H1 (cell line): ENCODE measurements around the gene POLR2L. TPM values are rescaled to one million over a fixed set of nuclear protein-coding genes. Genes with fewer than 3 reads are reported as not detected.

ENCODE experiments used
- CTCF ChIA-PET: fragments of 300-600 bp; sonication (Branson Sonifier 250); formaldehyde crosslinking; loops from one replicate; lab custom pipeline; 2021; ENCODE audit not compliant: partially characterized antibody; lab: Charles Lee
- POLR2A ChIA-PET: fragments of 300-600 bp; sonication (Branson Sonifier 250); formaldehyde crosslinking; loops from one replicate; lab custom pipeline; 2021; ENCODE audit warnings: inconsistent platforms; ENCODE audit not compliant: partially characterized antibody; lab: Charles Lee
- DNase-seq, 2 experiments: peaks; one replicate each; pipeline versions ENCODE4 v3.0.0 to v3.0.0-alpha.2; 2010 to 2022; ENCODE audit warnings: low spot score in 2 of 2, low read depth in 1 of 2, mixed read lengths in 1 of 2
- FAIRE-seq: peaks from 2 replicates; lab custom pipeline; 2011; peaks lifted over from hg19 to GRCh38; lab: Jason Lieb, UNC
- H2AFZ ChIP-seq: 2 replicates; pipeline ENCODE4 v1.8.1; 2012; ENCODE audit warnings: low read length, inconsistent platforms
- H2AK5ac ChIP-seq: 2 replicates; pipeline ENCODE4 v1.6.1; 2013; ENCODE audit warnings: low read depth, low read length
- H2BK120ac ChIP-seq: replicated peaks from 2 replicates; pipeline ENCODE3; 2013; ENCODE audit warnings: low read depth, low read length, inconsistent platforms
- H2BK12ac ChIP-seq: 2 replicates; pipeline ENCODE4 v1.6.1; 2013; ENCODE audit warnings: low read depth, low read length
- H2BK15ac ChIP-seq: 2 replicates; pipeline ENCODE4 v1.6.1; 2013; ENCODE audit warnings: low read length
- H2BK20ac ChIP-seq: 2 replicates; pipeline ENCODE4 v1.6.1; 2013; ENCODE audit warnings: low read length
- H2BK5ac ChIP-seq: 2 replicates; pipeline ENCODE4 v1.6.1; 2013; ENCODE audit warnings: low read depth, low read length
- H3K14ac ChIP-seq: 2 replicates; pipeline ENCODE4 v1.6.1; 2013; ENCODE audit warnings: inconsistent platforms; ENCODE audit not compliant: insufficient read length
- H3K18ac ChIP-seq: 2 replicates; pipeline ENCODE4 v1.6.1; 2013; ENCODE audit warnings: low read length; ENCODE audit errors: extremely low read depth
- H3K23ac ChIP-seq: 2 replicates; pipeline ENCODE4 v1.6.1; 2013; ENCODE audit warnings: inconsistent platforms; ENCODE audit not compliant: insufficient read length
- H3K23me2 ChIP-seq: 2 replicates; pipeline ENCODE4 v1.6.1; 2013; ENCODE audit warnings: low read depth, low read length
- H3K27ac ChIP-seq: 2 replicates; pipeline ENCODE4 v1.6.1; 2011; ENCODE audit warnings: low read depth, low read length, inconsistent platforms
- H3K27me3 ChIP-seq, 4 experiments: replicated peaks in 1 of 4; 1 replicate in 1 of 4; 2 replicates in 3 of 4; pipeline versions ENCODE4 v1.6.1 to v1.8.1; 2011 to 2013; ENCODE audit warnings: low read length in 3 of 4, mild to moderate bottlenecking in 3 of 4, inconsistent platforms in 2 of 4, mixed read lengths in 2 of 4, moderate library complexity in 1 of 4; ENCODE audit not compliant: control insufficient read depth in 3 of 4, insufficient read depth in 3 of 4; ENCODE audit errors: extremely low read depth in 1 of 4
- H3K36me3 ChIP-seq, 4 experiments: 2 replicates each; pipeline versions ENCODE4 v1.6.1 to v1.8.1; 2011 to 2013; ENCODE audit warnings: mild to moderate bottlenecking in 4 of 4, low read length in 3 of 4, moderate library complexity in 2 of 4, control low read depth in 1 of 4, inconsistent platforms in 1 of 4; ENCODE audit not compliant: insufficient read depth in 4 of 4, control insufficient read depth in 2 of 4
- H3K4ac ChIP-seq: replicated peaks from 2 replicates; pipeline ENCODE3; 2013; ENCODE audit warnings: low read length, low read depth, mixed read lengths, inconsistent platforms; ENCODE audit not compliant: insufficient read length
- H3K4me1 ChIP-seq, 4 experiments: replicated peaks in 1 of 4; 1 replicate in 1 of 4; 2 replicates in 3 of 4; pipeline versions ENCODE4 v1.6.1 to v1.8.1; 2011 to 2013; ENCODE audit warnings: low read length in 3 of 4, inconsistent platforms in 2 of 4, mixed read lengths in 1 of 4; ENCODE audit not compliant: insufficient read depth in 4 of 4, control insufficient read depth in 3 of 4
- H3K4me2 ChIP-seq, 2 experiments: 2 replicates each; pipeline versions ENCODE4 v1.6.1 to v1.8.1; 2011 to 2013; ENCODE audit warnings: low read depth in 2 of 2, low read length in 2 of 2, control low read depth in 1 of 2, inconsistent platforms in 1 of 2, mild to moderate bottlenecking in 1 of 2; ENCODE audit not compliant: insufficient read depth in 1 of 2
- H3K4me3 ChIP-seq, 4 experiments: fragments of 200-600, 300-600 bp in 1 of 4; sonication (generic), shearing (Covaris generic), sonication (Bioruptor Twin) in 1 of 4; 2 replicates each; pipeline versions ENCODE4 v1.5.1 to v1.8.1; 2011 to 2016; ENCODE audit warnings: low read length in 4 of 4, low read depth in 3 of 4, control low read depth in 2 of 4, inconsistent platforms in 2 of 4, mild to moderate bottlenecking in 2 of 4, mixed read lengths in 1 of 4, moderate library complexity in 1 of 4; ENCODE audit not compliant: insufficient read depth in 2 of 4; ENCODE audit errors: extremely low read depth in 1 of 4
- H3K56ac ChIP-seq: replicated peaks from 2 replicates; pipeline ENCODE3; 2013; ENCODE audit warnings: low read depth, mild to moderate bottlenecking, mixed read lengths, low read length, inconsistent platforms; ENCODE audit not compliant: insufficient read length
- H3K79me1 ChIP-seq: 2 replicates; pipeline ENCODE4 v1.6.1; 2013; ENCODE audit warnings: low read depth, low read length, control low read depth
- H3K79me2 ChIP-seq, 2 experiments: 2 replicates each; pipeline versions ENCODE4 v1.6.1 to v1.8.1; 2012 to 2013; ENCODE audit warnings: low read length in 2 of 2, mild to moderate bottlenecking in 2 of 2, inconsistent platforms in 1 of 2; ENCODE audit not compliant: insufficient read depth in 2 of 2, control insufficient read depth in 1 of 2
- H3K9ac ChIP-seq, 4 experiments: replicated peaks in 1 of 4; 1 replicate in 1 of 4; 2 replicates in 3 of 4; pipeline versions ENCODE4 v1.6.1 to v1.8.1; 2011 to 2013; ENCODE audit warnings: low read depth in 3 of 4, low read length in 3 of 4, control low read depth in 2 of 4, mild to moderate bottlenecking in 2 of 4, moderate library complexity in 2 of 4, inconsistent platforms in 1 of 4; ENCODE audit errors: extremely low read depth in 1 of 4
- H3K9me3 ChIP-seq, 2 experiments: 2 replicates each; pipeline versions ENCODE4 v1.6.1 to v1.8.1; 2012 to 2013; ENCODE audit warnings: mild to moderate bottlenecking in 2 of 2, moderate library complexity in 2 of 2, control low read depth in 1 of 2, inconsistent platforms in 1 of 2, low read depth in 1 of 2, low read length in 1 of 2, mixed read lengths in 1 of 2; ENCODE audit not compliant: insufficient read depth in 2 of 2
- H4K20me1 ChIP-seq, 2 experiments: replicated peaks in 1 of 2; 2 replicates each; pipeline versions ENCODE3 to v1.8.1; 2011 to 2013; ENCODE audit warnings: inconsistent platforms in 2 of 2, low read length in 2 of 2, mild to moderate bottlenecking in 1 of 2; ENCODE audit not compliant: insufficient read depth in 2 of 2, control insufficient read depth in 1 of 2
- H4K5ac ChIP-seq: 2 replicates; pipeline ENCODE4 v1.6.1; 2013; ENCODE audit warnings: low read length, low read depth, mixed read lengths, inconsistent platforms; ENCODE audit not compliant: insufficient read length
- H4K8ac ChIP-seq: 2 replicates; pipeline ENCODE4 v1.8.0; 2013; ENCODE audit warnings: mild to moderate bottlenecking, moderate library complexity, low read length, inconsistent platforms; ENCODE audit not compliant: insufficient read depth; ENCODE audit errors: extremely low read depth
- H4K91ac ChIP-seq: replicated peaks from 2 replicates; pipeline ENCODE3; 2013; ENCODE audit warnings: low read length, mixed read lengths, inconsistent platforms; ENCODE audit not compliant: insufficient read length
- ATF3 ChIP-seq: IDR thresholded peaks from 2 replicates; pipeline ENCODE4 v1.6.1; 2011; ENCODE audit warnings: low read depth, mild to moderate bottlenecking, low read length; ENCODE audit not compliant: insufficient read depth
- RAD21 ChIP-seq, 2 experiments: IDR thresholded peaks in 1 of 2; conservative IDR thresholded peaks in 1 of 2; 2 replicates each; pipeline ENCODE4 v1.6.1; 2011; ENCODE audit warnings: low read depth in 2 of 2, low read length in 2 of 2, improper control_type of control experiment in 1 of 2, inconsistent platforms in 1 of 2, mild to moderate bottlenecking in 1 of 2, moderate library complexity in 1 of 2
- SIN3A ChIP-seq, 2 experiments: IDR thresholded peaks in 1 of 2; conservative IDR thresholded peaks in 1 of 2; 2 replicates each; pipeline ENCODE4 v1.6.1; 2011 to 2012; ENCODE audit warnings: low read length in 2 of 2, improper control_type of control experiment in 1 of 2, low read depth in 1 of 2, mild to moderate bottlenecking in 1 of 2
- SP4 ChIP-seq: IDR thresholded peaks from 2 replicates; pipeline ENCODE4 v1.6.1; 2012; ENCODE audit warnings: low read length, inconsistent platforms
- WGBS, 2 experiments: shearing (Covaris generic) in 1 of 2; methylation state at CpG; one replicate each; pipeline versions ENCODE4 v1.1.6 to v1.1.7; 2013 to 2015; ENCODE audit warnings: low lambda C conversion rate in 2 of 2, mixed read lengths in 2 of 2, inconsistent platforms in 1 of 2, low coverage in 1 of 2, missing lambda C conversion rate in 1 of 2; ENCODE audit not compliant: insufficient replicate concordance in 2 of 2, insufficient coverage in 1 of 2, insufficient read length in 1 of 2; ENCODE audit errors: extremely low coverage in 1 of 2, missing lambda C conversion rate in 1 of 2; 5-methylcytosine and 5-hydroxymethylcytosine counted together
- polyA plus RNA-seq, 7 experiments: library from polyadenylated mRNA; depleted of rRNA in 3 of 7; stranded (reverse) in 5 of 7; unstranded in 2 of 7; fragments of >200 nt in 5 of 7; fragments of 200-250 nt in 2 of 7; gene quantifications; 1 replicate in 5 of 7; 2 replicates in 1 of 7; 4 replicates in 1 of 7; pipeline versions ENCODE4 v1.2.1 to v1.2.3, GENCODE V29; 2011 to 2013; ENCODE audit warnings: missing spikeins in 2 of 7, mixed read lengths in 2 of 7
- total RNA-seq: library from RNA; stranded (reverse); fragmentation: NEBNext Ultra II Directional; extraction: Animal tissue kit (Norgen Biotek cat#: 25700); gene quantifications from 2 replicates; pipeline ENCODE4 v1.2.1, GENCODE V29; 2021
- TF ChIP-seq, protein P1 (sequence below), 3 experiments: IDR thresholded peaks; 1 replicate in 2 of 3; 2 replicates in 1 of 3; pipeline versions ENCODE4 v1.5.1 to v1.6.1; 2011; ENCODE audit warnings: low read length in 3 of 3, mild to moderate bottlenecking in 3 of 3, inconsistent platforms in 2 of 3, low read depth in 1 of 3, moderate library complexity in 1 of 3; ENCODE audit not compliant: insufficient read depth in 1 of 3; ENCODE audit errors: control extremely low read depth in 1 of 3
- TF ChIP-seq, protein P2 (sequence below): IDR thresholded peaks from 2 replicates; pipeline ENCODE4 v1.6.1; 2012; ENCODE audit warnings: inconsistent platforms

POLR2L gene
- total and polyA plus RNA-seq, 2 of the 8 experiments (the other 6 are each of a cell fraction or from before 2014, with no cell fraction given) = 140 to 151 TPM

DNA sequence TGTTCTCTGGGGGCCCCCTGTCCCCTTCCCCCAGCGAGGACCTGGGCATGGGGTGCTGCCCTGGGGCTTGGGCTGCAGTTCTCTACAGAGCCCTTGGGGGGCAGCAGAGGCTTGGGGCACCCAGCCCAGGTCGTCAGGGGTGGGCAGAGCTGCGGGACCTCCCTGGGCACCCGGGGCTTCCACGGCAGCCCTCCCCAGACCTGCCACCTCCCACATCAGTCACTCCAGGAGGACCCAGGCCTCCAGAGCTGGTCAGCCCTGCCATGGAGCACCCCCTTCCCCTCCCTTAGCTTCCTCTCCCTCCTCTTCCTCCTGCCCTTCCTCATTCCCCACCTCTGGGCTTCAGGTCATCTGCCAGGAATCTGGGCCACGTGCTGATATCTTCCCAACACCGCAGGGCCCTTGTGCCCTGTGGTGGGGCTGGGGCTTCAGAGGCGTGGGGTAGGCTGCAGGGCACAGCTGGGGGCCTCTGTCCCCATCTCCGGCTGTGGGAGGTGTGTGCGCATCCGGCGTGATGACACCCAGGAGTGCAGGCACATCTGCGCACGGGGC, 6.1 kb upstream of the POLR2L start:
- no peaks in the 10 kb centered on the region for H3K36me3 ChIP-seq
- H4K20me1 ChIP-seq = peaks cover 14 to 28% of the 10 kb centered on the region in 2 experiments
- no peak overlapping the region for H2AFZ ChIP-seq
- H3K27ac ChIP-seq = no peak overlapping the region
- POLR2A ChIA-PET = interaction anchor here (0.7 to 40.4 kb wide), 5 partner anchors 9 to 37 kb away, joined by 3 to 1917 read pairs (median 7); partner anchors contain the start of genes CD151, CEND1, CRACR2B and PIDD1
- H2AK5ac ChIP-seq = no peak overlapping the region
- 0 out of 2 replicates have a peak overlapping the region, but pooled peaks have one; percentile 32 for H2BK20ac ChIP-seq
- DNase-seq (peak in 1 of 2 experiments; percentile 85), FAIRE-seq (no peak)
- CTCF ChIA-PET = interaction anchor here (0.7 to 6.7 kb wide), 30 partner anchors 9 to 698 kb away, joined by 3 to 74 read pairs (median 4); partner anchors contain the start of genes CD151, CRACR2B, PIDD1 and PNPLA2
- H3K79me2 ChIP-seq = peaks cover 0 to 9% of the 10 kb centered on the region in 2 experiments; a peak in 1 of 4 replicates
- H3K56ac ChIP-seq = no peak overlapping the region
- H3K79me1 ChIP-seq = no peaks in the 10 kb centered on the region
- no peak overlapping the region for H3K4ac ChIP-seq
- H3K9me3 ChIP-seq = no peaks in the 10 kb centered on the region
- no peak overlapping the region for H3K23ac ChIP-seq
- H3K23me2 ChIP-seq = peaks cover 25% of the 10 kb centered on the region; the same call in 1 of the 2 replicates
- peaks cover 0 to 47% (median 32%) of the 10 kb centered on the region in 4 experiments; a peak in 6 of 7 replicates for H3K4me1 ChIP-seq
- no peak overlapping the region for H3K14ac ChIP-seq
- H4K91ac ChIP-seq = no peak overlapping the region
- no peak overlapping the region for H2BK5ac ChIP-seq
- peak overlapping the region; percentile 67 to 91 for H3K4me2 ChIP-seq
- no peak overlapping the region for H2BK15ac ChIP-seq
- H3K27me3 ChIP-seq = peaks cover 0 to 2% (median 0%) of the 10 kb centered on the region in 4 experiments; a peak in 4 of 7 replicates
- no peak overlapping the region for H4K8ac ChIP-seq
- no peak overlapping the region for H2BK120ac ChIP-seq
- no peak overlapping the region for H4K5ac ChIP-seq
- H3K4me3 ChIP-seq = peak overlapping the region in 1 of 4 experiments; percentile 60; a peak in 3 of 8 replicates
- no peak overlapping the region for H3K9ac ChIP-seq
- WGBS, 2 experiments = 48% methylated on average over 14 of the region's 14 CpGs; no CpG with 5 or more reads in 1 of the 2 experiments
- peak overlapping the region; percentile 60; the same call in 1 of the 2 replicates for H3K18ac ChIP-seq
- H2BK12ac ChIP-seq = no peak overlapping the region
- TF ChIP-seq, protein P1, sequence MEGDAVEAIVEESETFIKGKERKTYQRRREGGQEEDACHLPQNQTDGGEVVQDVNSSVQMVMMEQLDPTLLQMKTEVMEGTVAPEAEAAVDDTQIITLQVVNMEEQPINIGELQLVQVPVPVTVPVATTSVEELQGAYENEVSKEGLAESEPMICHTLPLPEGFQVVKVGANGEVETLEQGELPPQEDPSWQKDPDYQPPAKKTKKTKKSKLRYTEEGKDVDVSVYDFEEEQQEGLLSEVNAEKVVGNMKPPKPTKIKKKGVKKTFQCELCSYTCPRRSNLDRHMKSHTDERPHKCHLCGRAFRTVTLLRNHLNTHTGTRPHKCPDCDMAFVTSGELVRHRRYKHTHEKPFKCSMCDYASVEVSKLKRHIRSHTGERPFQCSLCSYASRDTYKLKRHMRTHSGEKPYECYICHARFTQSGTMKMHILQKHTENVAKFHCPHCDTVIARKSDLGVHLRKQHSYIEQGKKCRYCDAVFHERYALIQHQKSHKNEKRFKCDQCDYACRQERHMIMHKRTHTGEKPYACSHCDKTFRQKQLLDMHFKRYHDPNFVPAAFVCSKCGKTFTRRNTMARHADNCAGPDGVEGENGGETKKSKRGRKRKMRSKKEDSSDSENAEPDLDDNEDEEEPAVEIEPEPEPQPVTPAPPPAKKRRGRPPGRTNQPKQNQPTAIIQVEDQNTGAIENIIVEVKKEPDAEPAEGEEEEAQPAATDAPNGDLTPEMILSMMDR (IDR thresholded peaks at IDR 0.05; ENCODE audit: control extremely low read depth in 1 of 3, insufficient read depth in 1 of 3, low read depth in 1 of 3, low read length in 3 of 3) = peak in 2 of 3 experiments; percentile 76 to 79; a peak in 3 of 4 replicates
- TF ChIP-seq, protein P2, sequence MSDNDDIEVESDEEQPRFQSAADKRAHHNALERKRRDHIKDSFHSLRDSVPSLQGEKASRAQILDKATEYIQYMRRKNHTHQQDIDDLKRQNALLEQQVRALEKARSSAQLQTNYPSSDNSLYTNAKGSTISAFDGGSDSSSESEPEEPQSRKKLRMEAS = peak; percentile 65; the same call in 1 of the 2 replicates
- TF ChIP-seq RAD21 (IDR thresholded peaks at IDR 0.05 in 1 of 2, conservative IDR thresholded peaks at IDR 0.05 in 1 of 2; ENCODE audit: low read depth in 2 of 2, low read length in 2 of 2) (peak; percentile 65 to 77), SP4 (no peak), SIN3A (conservative IDR thresholded peaks at IDR 0.05 in 1 of 2, IDR thresholded peaks at IDR 0.05 in 1 of 2; ENCODE audit: low read depth in 1 of 2, low read length in 2 of 2) (0 out of 4 replicates have a peak, but pooled peaks of 1 of the 2 experiments have one; percentile 40), ATF3 (no peak)
